NCI-H1092 treated with DMSO at 0.1 percent for 48 hours (cell line): ENCODE results near the gene SMAP1.
"Not testable (repeated sequence)": the region's sequence is repeated elsewhere in the genome, so short reads cannot be mapped to it uniquely, and the experiment has no call there.

Experiments used
- DNase-seq: peaks from one replicate; lab custom pipeline; 2025; lab: John Stamatoyannopoulos, UW

The SMAP1 gene

DNA sequence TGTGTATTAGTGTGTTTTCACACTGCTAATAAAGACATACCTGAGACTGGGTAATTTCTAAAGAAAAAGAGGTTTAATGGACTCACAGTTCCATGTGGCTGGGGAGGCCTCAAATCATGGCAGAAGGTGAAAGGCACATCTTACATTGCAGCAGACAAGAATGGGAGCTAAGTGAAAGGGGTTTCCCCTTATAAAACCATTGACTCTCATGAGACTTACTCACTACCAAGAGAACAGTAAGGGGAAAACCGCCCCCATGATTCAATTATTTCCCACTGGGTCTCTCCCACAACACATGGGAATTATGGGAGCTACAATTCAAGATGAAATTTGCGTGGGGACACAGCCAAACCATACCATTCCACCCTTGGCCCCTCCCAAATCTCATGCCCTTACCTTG, 73.1 kb downstream of the SMAP1 start:
- DNase-seq = not testable (repeated sequence)

DNA sequence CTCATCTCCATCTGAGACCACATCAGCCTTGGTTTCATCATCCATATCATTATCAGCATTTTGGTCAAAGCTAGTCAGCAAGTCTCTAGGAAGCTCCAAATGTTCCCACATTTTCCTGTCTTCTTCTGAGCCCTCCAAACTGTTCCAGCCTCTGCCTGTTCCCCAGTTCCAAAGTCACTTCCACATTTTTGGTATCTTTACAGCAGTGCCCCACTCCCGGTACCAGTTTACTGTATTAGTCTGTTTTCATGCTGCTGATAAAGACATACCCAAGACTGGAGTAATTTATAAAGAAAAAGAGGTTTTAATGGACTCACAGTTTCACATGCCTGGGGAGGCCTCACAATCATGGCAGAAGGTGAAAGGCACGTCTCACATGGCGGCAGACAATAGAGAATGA, 74.8 kb downstream of the SMAP1 start:
- not testable (repeated sequence) for DNase-seq

DNA sequence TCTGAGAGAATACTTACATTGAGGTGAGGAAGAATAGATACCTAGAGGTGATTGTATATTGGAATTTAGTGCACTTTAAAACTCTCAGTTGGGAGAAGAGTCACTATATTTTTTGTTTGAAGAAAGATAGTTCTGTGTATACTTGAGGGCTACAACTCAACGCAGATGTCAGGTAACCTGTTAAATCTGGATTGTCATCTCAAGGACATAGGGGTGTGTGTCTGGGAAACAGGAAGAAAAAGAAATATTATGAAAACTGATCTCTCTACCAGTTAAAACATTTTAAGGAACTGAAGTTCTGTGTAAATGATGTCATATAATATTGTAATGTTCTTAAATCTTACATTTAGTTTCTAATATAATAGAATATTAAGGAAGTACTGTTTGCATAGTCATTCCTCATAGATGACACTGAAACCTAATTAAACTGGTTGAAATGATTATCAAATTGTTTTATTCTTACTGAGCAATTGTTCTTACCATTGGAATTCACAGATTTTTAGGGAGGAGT, 86.2 kb downstream of the SMAP1 start:
- DNase-seq = no peak

GRCh38 chr6:70758883-70759282, 91.2 kb downstream of the SMAP1 start:
- DNase-seq = no peak

- DNase-seq = no peak
These were observed 96.2 kb downstream of the SMAP1 start for GRCh38 chr6:70763754-70764510.

GRCh38 chr6:70764706-70765105, 97.0 kb downstream of the SMAP1 start:
- DNase-seq = no peak

DNA sequence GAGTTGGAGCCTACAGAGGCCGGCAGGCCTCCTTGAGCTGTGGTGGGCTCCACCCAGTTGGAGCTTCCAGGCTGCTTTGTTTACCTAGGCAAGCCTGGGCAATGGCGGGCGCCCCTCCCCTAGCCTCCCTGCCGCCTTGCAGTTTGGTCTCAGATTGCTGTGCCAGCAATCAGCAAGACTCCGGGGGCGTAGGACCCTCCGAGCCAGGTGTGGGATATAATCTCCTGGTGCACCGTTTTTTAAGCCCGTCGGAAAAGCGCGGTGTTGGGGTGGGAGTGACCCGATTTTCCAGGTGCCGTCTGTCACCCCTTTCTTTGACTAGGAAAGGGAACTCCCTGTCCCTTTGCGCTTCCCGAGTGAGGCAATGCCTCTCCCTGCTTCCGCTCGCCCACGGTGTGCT, 103.7 kb downstream of the SMAP1 start:
- DNase-seq = not testable (repeated sequence)

DNA sequence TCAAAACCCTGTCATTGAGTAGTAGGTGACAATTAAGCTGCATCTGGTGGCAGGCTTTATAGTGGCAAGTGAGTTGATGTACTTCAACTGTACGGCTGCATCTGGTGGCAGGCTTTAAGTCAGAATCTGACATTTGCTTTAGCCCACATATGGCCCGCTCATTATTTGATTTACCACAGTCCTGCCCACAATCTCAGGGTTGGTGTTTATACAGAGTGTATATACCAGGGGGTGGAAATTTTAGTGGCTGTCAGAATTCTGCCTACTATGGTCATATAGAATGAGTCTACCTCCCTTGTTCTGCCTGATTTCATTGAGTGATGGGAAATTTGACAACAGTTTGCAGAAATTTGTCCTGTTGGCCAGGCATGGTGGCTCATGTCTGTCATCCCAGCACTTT, 112.3 kb downstream of the SMAP1 start:
- no peak for DNase-seq

DNA sequence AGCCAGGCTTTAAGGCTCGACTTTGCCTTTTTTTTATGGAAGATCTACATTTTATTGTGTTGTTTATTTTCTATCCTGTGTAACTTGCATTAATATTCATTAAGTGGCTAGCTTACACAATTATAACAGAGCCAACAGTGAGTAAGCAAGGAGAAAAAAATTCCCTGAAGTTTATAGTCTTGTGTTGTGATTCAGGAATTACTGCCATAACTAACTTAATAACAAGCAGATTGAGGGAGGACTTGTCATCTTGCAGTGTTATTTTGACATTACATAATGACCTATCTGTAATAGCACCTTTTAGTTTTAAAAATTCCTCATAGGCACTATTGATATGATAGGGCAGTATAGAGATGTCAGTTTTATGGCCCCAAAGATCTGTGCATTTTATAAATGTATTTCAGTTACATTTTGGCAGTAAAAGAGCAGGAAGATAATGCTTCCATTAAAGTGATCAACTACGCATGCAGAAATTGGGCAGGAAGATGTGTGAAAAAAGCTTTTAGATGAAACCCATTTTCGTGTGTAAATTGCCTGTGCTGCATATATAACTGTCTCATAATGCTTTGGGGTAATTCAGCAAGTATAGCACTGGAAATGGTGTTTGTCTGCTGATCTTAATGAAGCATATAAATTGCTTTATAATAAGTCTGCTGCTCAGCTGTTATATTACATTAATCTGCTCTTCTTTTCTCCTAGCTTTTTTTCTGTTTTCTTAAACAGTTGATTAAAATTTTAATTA, 123.0 kb downstream of the SMAP1 start:
- peak; percentile 0 for DNase-seq

DNA sequence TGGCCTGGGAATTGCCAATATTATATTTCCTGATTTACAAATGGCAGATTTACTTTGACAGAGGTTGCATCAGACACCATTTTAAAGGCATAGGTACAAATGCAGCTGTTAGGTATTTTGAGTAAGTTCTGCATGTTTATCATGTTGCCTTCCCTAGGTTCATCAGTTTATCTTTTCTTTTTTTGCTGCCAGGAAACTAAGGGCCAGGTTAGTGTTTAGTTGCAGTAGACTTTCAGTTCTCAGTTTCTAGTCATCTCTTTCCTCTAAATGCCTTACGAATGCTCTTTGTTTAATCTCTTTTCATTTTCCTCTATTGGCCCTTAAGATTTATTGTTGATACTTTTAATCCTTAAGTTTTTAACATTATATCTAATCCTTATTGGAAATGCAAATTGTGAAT, 129.9 kb downstream of the SMAP1 start:
- no peak for DNase-seq

- no peak for DNase-seq
These were observed 138.4 kb downstream of the SMAP1 start for GRCh38 chr6:70806086-70806485.

DNA sequence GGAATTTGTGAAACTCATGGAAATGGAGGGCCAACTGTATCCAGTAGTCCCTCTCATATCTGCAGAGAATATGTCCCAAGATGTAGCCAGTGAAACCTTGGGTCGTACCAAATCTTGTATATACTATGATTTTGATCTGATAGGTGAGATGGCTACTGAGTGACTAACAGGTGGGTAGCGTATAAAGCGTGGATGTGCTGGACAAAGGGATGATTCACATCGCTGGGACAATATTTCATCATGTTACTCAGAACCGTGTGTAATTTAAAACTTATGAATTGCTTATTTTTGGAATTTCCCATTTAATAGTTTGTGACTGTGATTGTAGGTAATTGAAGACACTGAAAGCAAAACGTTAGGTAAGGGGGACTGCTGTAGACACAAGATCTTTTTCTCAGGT, 144.1 kb downstream of the SMAP1 start:
- DNase-seq = no peak

DNA sequence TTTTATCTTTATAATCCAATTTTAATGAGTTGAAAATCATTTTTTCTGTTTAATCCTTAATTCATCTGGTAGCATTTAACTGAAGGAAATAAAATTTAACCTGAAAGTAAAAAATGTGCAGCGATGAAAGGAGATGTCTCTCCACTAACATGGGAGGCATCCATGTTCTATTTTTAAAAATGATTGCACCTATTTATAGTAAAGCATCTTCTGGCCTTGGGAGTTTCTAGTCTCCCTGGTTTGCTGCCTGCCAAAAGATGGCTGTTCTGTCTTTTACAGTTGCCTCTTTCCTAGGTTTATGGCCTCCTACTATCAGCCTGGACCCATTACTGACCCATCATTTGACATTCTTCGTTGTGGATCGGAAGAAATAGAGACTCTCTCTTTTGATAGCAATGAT, 146.2 kb downstream of the SMAP1 start:
- DNase-seq = no peak

DNA sequence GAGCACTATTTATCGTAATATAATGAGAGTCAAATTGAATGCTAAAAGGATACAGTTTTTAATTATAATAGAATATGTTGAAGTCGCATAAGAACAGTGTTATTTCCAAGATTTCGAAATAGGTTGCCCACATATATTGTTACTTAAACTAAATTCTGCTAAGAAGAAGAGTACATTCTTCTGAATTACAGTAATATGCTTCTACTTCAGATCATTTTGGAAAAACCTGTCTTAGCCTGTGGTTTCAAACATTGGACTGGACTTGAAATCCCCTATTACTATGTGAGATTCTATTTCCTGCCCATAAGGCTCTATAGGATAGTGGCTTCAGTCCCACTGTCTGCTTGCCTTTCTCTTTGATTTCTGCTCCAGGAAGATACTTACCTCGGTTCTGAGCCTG, 152.0 kb downstream of the SMAP1 start:
- no peak for DNase-seq

GRCh38 chr6:70820778-70821177, 153.1 kb downstream of the SMAP1 start:
- no peak for DNase-seq

GRCh38 chr6:70821751-70822150, 154.1 kb downstream of the SMAP1 start:
- DNase-seq = no peak

- DNase-seq = no peak
These were observed 156.0 kb downstream of the SMAP1 start for GRCh38 chr6:70823651-70824050.

DNA sequence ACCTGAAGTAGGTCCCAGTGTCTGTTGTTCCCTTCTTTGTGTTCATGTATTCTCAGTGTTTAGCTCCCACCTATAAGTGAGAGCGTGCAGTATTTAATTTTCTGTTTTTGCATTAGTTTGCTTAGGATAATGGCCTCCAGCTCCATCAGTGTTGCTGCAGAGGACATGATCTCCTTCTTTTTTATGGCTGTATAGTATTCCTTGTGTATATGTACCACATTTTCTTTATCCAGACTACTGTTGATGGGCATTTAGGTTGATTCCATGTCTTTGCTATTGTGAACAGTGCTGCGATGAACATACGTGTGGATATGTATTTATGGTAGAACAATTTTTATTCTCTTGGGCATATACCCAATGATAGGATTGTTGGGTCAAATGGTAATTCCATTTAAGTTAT, 163.7 kb downstream of the SMAP1 start:
- no peak for DNase-seq

- DNase-seq = no peak
These were observed 166.8 kb downstream of the SMAP1 start for GRCh38 chr6:70834520-70834919.

DNA sequence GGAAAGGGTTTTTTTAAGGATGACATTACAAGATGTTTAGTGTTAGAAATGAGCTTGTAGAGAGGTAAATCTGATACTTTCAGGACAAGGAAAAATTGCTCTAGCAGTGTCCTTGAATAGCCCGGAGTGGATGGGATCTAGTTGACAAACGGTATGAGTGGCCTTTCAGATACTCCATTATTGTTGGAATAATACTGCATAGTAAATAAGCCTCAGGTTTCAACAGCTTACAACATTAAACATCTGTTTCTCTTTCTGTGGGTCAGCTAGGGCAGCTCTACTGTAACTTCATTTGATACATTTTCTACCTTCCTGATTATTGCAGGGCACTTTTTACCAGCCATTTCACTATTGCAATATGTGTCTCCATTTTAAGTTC, 171.2 kb downstream of the SMAP1 start:
- DNase-seq = peak; percentile 61

DNA sequence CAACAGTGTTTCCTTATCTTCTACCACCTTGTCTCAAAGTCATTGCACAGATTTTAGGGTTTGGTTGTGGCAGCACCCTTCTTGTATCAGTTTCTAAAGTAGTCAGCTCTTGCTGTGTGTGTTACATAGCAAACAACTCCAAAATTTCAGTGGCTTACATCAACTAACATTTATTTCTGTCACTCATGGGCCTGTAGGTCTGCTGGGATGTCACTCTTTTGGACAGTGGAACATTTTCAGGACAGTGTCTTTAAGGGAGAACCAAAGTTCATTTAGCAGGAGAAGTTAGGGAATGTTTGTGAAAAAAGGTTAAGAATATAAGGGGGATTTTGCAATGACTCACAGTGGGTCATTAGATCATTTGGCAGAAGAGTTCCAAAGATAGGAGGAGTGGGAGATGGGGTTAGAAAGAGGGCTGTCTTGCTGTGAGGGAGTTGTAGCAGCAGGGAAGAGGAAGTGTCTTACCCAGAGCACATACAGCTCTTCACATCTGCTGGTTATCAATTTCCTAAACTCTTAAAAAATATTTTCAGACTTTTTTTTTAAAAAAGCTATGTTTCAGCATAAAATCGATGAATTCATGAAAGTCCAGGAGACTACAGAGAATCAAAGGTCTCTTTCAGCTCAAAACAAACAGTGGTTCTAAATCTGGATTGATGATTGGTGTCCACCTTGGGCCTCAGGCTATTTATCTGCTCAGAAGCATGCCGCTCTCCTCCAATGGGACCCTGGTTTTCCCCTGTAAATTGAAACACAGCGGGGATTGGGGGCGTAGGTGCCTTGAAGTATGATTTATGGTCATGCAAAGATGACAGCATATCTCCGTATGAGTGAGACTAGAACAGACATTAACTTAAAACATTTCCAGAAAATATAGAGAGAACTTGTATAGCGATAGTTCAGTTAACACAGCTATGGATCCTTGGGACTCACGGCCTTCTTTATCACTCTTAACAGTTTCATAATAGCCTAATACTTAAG, 171.9 kb downstream of the SMAP1 start:
- no peak for DNase-seq

DNA sequence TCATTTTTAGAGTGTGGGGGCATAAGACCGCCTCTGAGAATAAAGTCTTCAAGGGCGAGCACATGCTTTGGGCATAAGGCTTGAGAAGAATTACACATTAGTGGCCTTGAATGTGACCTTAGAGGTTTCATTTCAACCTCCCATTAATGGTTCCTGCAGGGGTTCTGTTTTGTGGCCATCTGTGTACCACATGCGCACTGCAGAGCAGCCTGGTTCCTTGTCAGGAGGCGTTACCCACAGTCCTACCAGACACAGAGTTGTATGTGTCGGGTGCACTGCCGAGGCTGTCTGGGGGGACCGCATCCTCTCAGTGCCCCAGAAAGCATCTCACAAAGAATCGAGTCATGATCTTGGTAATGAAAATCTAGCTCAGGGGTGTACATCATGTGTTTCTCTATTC, 173.4 kb downstream of the SMAP1 start:
- no peak for DNase-seq
